GM18519 (cell line): ENCODE measurements around the gene YARS1.

Experiments used
- ATAC-seq: cut with Tn5 transposase; IDR thresholded peaks from one replicate; pipeline ENCODE4 v1.9.1; 2021; ENCODE audit warnings: mild to moderate bottlenecking, moderate library complexity; ENCODE audit not compliant: unreplicated experiment, low FRiP score

Gene YARS1

GRCh38 chr1:32817159-32817814 lies at the start of gene YARS1, which contains the start of gene S100PBP:
Gene YARS1, minus strand, starts transcription at chr1:32817358. Its CDS starts 114 bp downstream, at chr1:32817244.
Gene S100PBP, plus strand, starts transcription at chr1:32817653. Its CDS starts 8,447 bp downstream, at chr1:32826100.
- peak; percentile 82 for ATAC-seq

- no peak for ATAC-seq
Measured at GRCh38 chr1:32865639-32866405, 48.7 kb upstream of the YARS1 start.

DNA sequence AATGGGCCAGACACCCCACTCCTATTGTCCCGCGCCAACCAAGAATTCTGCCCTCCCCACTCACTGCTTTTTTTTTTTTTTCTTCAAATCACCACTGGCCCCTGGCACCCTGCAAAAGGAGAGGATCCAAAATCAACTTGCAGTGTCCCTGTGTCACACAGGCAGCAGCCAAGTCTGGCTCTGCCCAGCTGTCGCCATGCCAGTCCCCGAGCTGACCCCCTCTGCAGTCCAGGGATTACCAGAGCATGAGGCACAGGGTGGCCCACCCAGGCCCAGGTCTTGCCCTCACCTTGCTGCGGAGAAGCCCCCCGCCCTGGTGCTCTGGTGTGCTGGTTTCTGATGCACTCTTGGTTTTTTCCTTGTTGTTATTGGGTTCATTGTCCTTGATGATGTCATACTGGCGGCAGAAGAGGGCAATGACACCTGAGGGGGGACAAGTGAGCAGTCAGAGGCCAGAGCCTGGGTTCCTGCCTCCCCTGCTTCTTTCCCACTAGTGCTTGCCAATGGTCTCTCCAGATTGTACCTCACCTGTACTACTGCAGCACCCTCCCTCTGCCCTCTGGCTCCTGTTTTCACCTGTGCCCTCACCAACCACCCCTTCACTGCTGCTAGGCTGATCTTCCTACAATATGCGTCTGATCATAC lies 47.3 kb upstream of the YARS1 start:
- ATAC-seq = no peak

DNA sequence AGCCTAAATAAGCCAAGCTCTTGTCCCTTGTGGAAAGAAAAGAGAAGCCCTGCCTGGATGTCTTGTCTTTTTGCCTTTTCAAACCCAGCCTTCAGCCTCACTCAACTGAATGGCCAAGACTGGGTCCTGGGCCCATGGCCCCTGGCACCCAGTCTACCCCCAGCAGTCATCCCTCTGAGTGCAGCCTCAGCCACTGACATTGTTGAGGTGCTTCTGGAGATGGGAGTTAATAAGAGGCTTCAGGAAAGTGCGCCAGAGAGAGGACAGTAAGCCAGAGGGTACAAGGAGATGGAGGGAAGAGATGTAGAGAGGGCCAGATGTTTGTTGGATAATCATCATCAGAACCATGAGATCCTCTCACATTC lies 46.7 kb upstream of the YARS1 start:
- ATAC-seq = no peak

- ATAC-seq = no peak
Measured at GRCh38 chr1:32863218-32863880, 46.2 kb upstream of the YARS1 start.

GRCh38 chr1:32861904-32862695 lies 44.9 kb upstream of the YARS1 start:
- ATAC-seq = no peak

GRCh38 chr1:32860566-32860965 lies 43.4 kb upstream of the YARS1 start:
- ATAC-seq = no peak

DNA sequence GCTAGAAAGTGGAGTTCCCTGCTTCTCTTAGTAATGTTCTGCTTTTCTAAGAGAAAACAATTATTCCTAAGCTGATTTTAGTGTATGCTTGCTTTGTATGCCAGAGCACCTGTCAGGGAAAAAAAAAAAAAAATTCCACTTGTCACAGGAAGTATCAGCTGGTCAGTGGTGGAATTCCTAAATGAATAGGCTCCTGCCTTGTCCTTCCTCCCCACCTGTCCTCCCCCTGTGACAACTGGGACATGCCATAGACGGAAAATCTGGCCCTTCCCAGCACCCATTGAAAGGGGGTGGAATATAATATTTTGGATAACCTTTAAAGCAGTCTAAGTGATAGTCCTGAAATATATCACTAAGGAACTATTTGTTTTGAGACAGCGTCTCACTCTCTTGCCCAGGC lies 42.8 kb upstream of the YARS1 start:
- no peak for ATAC-seq

DNA sequence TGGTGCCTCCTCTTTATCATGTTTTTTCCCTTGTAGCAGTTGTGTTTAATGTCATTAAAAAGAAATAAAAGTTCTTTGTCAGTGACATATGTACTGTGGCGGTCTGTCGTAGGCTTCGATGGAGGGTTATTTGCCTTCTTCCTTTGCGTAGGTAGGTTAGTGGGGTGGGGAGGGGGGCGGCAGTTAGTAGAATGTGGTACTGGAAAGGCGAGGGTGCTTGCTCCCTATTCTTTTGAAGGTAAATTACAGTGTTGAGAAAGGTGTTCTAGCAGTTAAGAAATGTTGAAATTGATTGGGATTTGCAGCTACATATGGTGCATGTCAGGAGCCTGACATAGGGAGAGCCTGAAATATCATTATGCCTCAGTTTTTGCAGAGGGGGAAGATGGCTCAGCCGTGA lies 41.6 kb upstream of the YARS1 start:
- ATAC-seq = no peak

DNA sequence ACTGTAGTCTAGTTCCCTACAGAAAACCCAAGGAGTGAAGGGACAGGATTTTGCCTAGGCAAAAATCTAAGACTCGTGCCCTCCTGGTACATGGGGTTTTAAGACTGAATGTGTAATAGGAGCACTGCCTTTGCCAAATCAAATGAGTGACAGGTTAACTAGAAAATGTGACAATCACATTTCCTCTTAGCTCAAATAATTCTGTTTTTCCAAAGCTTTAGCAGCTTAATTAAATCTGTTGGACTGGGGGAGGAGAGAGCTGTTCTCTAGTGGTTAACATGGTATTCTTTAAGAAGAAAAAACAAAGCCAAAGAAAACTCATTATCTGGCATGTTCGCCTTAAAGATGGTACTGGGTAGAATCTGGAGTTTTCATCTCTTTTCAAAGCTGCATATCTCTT lies 41.0 kb upstream of the YARS1 start:
- no peak for ATAC-seq

GRCh38 chr1:32855861-32856617 lies 38.9 kb upstream of the YARS1 start:
- ATAC-seq = no peak

DNA sequence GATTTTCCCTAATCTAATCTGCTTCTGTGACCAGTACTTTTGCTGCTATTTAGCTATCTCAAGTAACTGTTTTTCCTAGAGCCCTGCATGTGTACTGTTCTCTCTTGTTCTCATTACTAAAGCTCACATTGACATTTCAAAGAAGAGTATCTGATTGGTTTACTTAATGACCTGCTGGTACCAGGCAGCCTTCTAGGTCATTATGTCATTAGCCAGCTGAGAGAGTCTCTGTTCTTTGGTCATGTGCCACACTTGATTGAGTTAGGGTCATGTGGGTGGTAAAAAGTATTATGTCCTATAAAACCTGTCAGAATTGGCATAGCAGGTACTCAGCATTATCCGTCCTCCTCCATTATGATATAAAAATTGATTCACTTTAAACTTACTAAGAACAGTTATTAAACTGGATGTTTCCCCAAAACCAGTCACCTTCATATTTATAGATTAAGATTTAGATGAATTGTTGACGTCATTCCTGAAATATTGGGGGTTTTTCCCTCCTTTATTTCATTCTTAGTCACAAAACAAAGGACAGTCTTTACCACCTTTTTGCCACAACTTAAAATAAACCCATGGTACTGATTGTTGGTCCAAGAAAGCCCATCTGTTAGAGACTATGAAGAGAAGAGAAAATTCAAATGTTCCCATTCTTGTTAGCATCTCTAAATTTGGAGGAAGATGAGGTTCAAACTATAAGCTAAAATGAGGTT lies 31.4 kb upstream of the YARS1 start:
- no peak for ATAC-seq

DNA sequence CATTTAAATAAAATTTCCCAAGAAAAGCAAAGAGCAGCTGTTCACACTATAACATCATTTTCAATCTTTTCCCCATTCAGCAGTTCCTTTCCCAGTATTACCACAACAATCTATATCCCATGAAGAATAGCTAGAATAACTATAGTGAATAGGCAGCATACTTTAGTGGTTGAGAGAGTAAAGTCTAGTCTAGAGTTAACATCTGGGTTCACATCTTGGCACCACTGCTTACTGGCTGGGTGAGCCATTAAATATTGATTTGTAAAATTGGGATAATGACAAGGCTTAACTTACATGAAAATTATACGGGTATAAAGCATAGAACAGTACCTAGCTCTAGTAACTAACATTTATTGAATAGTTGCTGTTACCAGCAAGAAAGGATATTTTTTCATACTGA lies 14.7 kb upstream of the YARS1 start:
- ATAC-seq = no peak

DNA sequence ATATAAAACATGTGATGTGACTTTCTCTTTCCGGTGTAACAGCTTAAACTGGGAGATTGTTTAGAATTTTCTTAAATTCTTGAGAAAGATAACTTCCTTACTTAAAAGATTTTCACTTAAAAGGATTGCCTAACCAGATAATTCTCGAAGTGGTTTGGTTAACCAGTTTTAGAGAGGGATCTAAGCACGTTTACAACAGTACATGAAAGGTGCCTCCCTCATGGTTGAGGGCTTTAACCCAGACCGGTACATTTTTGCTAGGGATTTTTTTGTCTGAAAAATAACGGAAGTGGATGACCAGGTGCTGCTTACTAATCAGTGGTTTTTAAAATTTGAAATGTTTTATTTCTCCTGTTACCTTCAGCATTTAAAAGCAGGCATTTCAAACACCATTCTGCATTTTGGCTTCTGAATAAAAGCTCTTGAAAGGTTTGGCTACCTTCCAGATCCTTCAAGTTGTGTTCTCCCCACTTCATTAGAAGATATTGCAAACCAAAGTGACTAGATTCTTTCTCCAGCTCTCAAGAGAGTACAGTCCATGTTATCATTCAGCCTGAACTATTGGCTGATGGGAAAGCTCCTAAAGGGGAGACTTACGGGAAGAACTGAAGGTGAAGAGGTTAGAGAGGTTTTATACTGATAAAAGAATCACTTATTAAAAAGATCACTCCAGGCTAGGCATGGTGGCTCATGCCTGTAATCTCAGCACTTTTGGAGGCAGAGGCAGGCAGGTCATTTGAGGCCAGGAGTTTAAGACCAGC lies 13.1 kb upstream of the YARS1 start:
- ATAC-seq = no peak

DNA sequence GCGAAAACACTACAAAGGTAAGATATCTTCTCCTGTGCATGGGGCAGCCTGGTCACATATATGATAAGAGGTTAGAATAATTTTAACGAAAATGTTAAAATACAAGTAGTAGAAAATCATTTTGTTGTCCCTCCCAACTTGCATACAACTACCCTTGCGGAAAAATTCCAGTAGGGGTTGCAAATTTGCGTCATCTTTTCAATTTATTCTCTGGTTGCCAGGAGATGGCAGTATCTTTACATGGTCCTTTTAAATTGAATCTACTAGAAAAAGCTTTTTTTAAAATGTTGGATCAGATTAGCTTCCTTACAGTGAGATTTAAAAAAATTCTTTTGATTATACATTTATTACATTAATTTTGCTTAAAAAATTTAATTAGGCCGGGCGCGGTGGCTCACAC lies 11.2 kb upstream of the YARS1 start:
- ATAC-seq = no peak

GRCh38 chr1:32825181-32825580 lies 8.0 kb upstream of the YARS1 start:
- ATAC-seq = no peak

GRCh38 chr1:32818804-32819541 lies 1.8 kb upstream of the YARS1 start:
- peak; percentile 29 for ATAC-seq
